Activated T-helper 1 cell treated with anti-CD3 and anti-CD28 coated beads, Interleukin-2, amount 50 U/mL, for 16 hours (primary cell): ENCODE measurements around the gene SLC1A4.

Experiments
- DNase-seq, 2 donors: peaks; one replicate each; pipeline ENCODE4 v3.0.0-alpha.2; 2020; ENCODE audit warnings: low read depth in 1 of 2, low spot score in 1 of 2

The SLC1A4 gene

GRCh38 chr2:65071499-65072180 is 82.4 kb downstream of the SLC1A4 start:
- DNase-seq, result no peak

GRCh38 chr2:65072181-65072970 is 83.2 kb downstream of the SLC1A4 start:
- no peak for DNase-seq
